ENCODE data around the gene MYO3B. TPM values are rescaled to one million over a fixed set of nuclear protein-coding genes. Genes with fewer than 3 reads are reported as not detected.

The MYO3B gene
- total and polyA plus RNA-seq, 2 of the 8 experiments (the other 6 are each of a cell fraction or from before 2014, with no cell fraction given): 0.17 to 0.19 TPM

DNA sequence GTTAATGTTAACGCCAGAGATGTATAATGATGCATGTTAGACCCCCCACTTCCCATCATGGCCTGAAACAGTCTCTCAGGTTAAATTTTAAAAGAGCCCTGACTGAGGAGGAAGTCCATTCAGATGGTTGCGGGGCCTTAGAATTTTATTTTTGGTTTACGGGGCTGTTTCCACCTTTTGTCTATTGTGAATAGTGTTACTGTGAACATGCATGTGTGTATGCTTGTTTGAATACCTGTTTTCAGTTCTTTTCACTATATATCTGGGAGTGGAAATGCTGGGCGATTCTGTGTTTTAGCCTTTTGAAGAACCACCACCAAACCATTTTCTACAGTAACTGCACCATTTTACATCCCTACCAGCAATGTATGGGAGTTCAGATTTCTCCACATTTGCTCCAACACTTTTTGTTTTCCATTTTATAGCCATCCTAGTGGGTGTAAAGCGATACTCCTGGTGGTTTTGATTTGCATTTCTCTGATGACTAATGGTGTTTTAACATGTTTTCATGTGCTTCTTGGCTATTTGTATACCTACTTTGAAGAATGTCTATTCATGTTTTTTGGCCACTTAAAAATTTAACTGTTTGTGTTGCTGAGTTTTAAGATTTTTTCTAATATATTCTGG is 133.0 kb downstream of the MYO3B start (continued):
- TF ChIP-seq JUND (IDR thresholded peaks at IDR 0.05; ENCODE audit: low read length) (no peak), KDM4A (IDR thresholded peaks at IDR 0.05; ENCODE audit: low read depth, low read length, severe bottlenecking) (no peak), SIRT6 (IDR thresholded peaks at IDR 0.05; ENCODE audit: low read length) (no peak), RAD21 (IDR thresholded peaks at IDR 0.05 in 1 of 2, conservative IDR thresholded peaks at IDR 0.05 in 1 of 2; ENCODE audit: low read depth in 2 of 2, low read length in 2 of 2) (no peak), CBX5 (IDR thresholded peaks at IDR 0.05; ENCODE audit: low read depth, low read length) (no peak)
